HEK293 (cell line): Measurements from ENCODE around the gene FLRT3.

Source experiments
- CTCF ChIA-PET: fragments of 350-600 bp; formaldehyde crosslinking; extraction: SDS; loops from one replicate; lab custom pipeline; 2021; ENCODE audit warnings: antibody characterized with exemption; lab: Yijun Ruan, JAX
- POLR2A ChIA-PET: fragments of 300-600 bp; formaldehyde crosslinking; extraction: SDS; loops from one replicate; lab custom pipeline; 2020; ENCODE audit warnings: antibody characterized with exemption, inconsistent platforms; lab: Yijun Ruan, JAX
- H3K27ac ChIP-seq: fragments of 200-500 bp; sonication (Bioruptor generic); 2 replicates; pipeline ENCODE4 v1.5.1; 2014; ENCODE audit warnings: low read depth, low read length, control low read depth, inconsistent platforms; ENCODE audit errors: extremely low read depth
- H3K36me3 ChIP-seq, 2 experiments: fragments of 200-500 bp in 1 of 2; sonication (Bioruptor generic) in 1 of 2; 1 replicate in 1 of 2; 2 replicates in 1 of 2; pipeline ENCODE4 v1.5.1; 2014 to 2017; ENCODE audit warnings: inconsistent platforms in 2 of 2, low read length in 2 of 2; ENCODE audit not compliant: control insufficient read depth in 2 of 2, insufficient read depth in 1 of 2
- H3K4me1 ChIP-seq: fragments of 200-500 bp; sonication (Bioruptor generic); 2 replicates; pipeline ENCODE4 v1.5.1; 2014; ENCODE audit warnings: mild to moderate bottlenecking, low read length, inconsistent platforms; ENCODE audit not compliant: control insufficient read depth, insufficient read depth
- H3K4me3 ChIP-seq: 2 replicates; pipeline ENCODE4 v1.5.1; 2011; ENCODE audit warnings: low read depth, mild to moderate bottlenecking, control low read depth, low read length, moderate library complexity
- H3K9me3 ChIP-seq: fragments of 200-500 bp; sonication (Bioruptor generic); 2 replicates; pipeline ENCODE4 v1.5.1; 2014; ENCODE audit warnings: low read depth, low read length, inconsistent platforms; ENCODE audit not compliant: control insufficient read depth, insufficient read depth
- KLF7 ChIP-seq: fragments of 450-650 bp; formaldehyde crosslinking; IDR thresholded peaks from 2 replicates; pipeline ENCODE4 v1.5.1; 2016; ENCODE audit warnings: missing biosample characterization, missing genetic modification characterization, borderline replicate concordance
- MZF1 ChIP-seq: fragments of 450-650 bp; formaldehyde crosslinking; IDR thresholded peaks from 2 replicates; pipeline ENCODE4 v1.5.1; 2017; ENCODE audit warnings: missing biosample characterization, missing genetic modification characterization, borderline replicate concordance
- YY2 ChIP-seq: fragments of 450-650 bp; formaldehyde crosslinking; IDR thresholded peaks from 2 replicates; pipeline ENCODE4 v1.5.1; 2016; ENCODE audit warnings: missing biosample characterization, missing genetic modification characterization
- ZBTB17 ChIP-seq: fragments of 450-650 bp; formaldehyde crosslinking; IDR thresholded peaks from 2 replicates; pipeline ENCODE4 v1.5.1; 2016; ENCODE audit warnings: missing biosample characterization, missing genetic modification characterization
- ZNF138 ChIP-seq: fragments of 450-650 bp; formaldehyde crosslinking; IDR thresholded peaks from 2 replicates; pipeline ENCODE4 v1.5.1; 2016; ENCODE audit warnings: missing biosample characterization, missing genetic modification characterization, borderline replicate concordance
- ZNF302 ChIP-seq: fragments of 450-650 bp; formaldehyde crosslinking; IDR thresholded peaks from 2 replicates; pipeline ENCODE4 v1.5.1; 2016; ENCODE audit warnings: missing biosample characterization, missing genetic modification characterization, low read depth
- ZNF426 ChIP-seq: fragments of 450-650 bp; formaldehyde crosslinking; IDR thresholded peaks from 2 replicates; pipeline ENCODE4 v1.5.1; 2017; ENCODE audit warnings: missing biosample characterization, missing genetic modification characterization, mild to moderate bottlenecking, inconsistent platforms, moderate library complexity
- ZNF514 ChIP-seq: fragments of 450-650 bp; formaldehyde crosslinking; IDR thresholded peaks from 2 replicates; pipeline ENCODE4 v1.5.1; 2016; ENCODE audit warnings: missing biosample characterization, missing genetic modification characterization
- ZNF561 ChIP-seq: fragments of 450-650 bp; IDR thresholded peaks from 2 replicates; pipeline ENCODE4 v1.5.1; 2018; ENCODE audit warnings: missing biosample characterization, missing genetic modification characterization, borderline replicate concordance
- ZNF571 ChIP-seq: fragments of 450-650 bp; formaldehyde crosslinking; IDR thresholded peaks from 2 replicates; pipeline ENCODE4 v1.5.0; 2017; ENCODE audit warnings: missing biosample characterization, missing genetic modification characterization
- ZSCAN30 ChIP-seq: fragments of 450-650 bp; IDR thresholded peaks from 2 replicates; pipeline ENCODE4 v1.5.1; 2018; ENCODE audit warnings: missing biosample characterization, mild to moderate bottlenecking, missing genetic modification characterization, moderate library complexity
- TF ChIP-seq, protein P1 (sequence below): fragments of 450-650 bp; formaldehyde crosslinking; IDR thresholded peaks from 2 replicates; pipeline ENCODE4; 2016; ENCODE audit warnings: missing biosample characterization, missing genetic modification characterization
- TF ChIP-seq, protein P2 (sequence below): fragments of 450-650 bp; formaldehyde crosslinking; IDR thresholded peaks from 2 replicates; pipeline ENCODE4 v1.5.1; 2016; ENCODE audit warnings: missing biosample characterization, missing genetic modification characterization, borderline replicate concordance
- TF ChIP-seq, protein P3 (sequence below): fragments of 450-650 bp; formaldehyde crosslinking; IDR thresholded peaks from 2 replicates; pipeline ENCODE4 v1.5.1; 2016; ENCODE audit warnings: missing biosample characterization, missing genetic modification characterization
- TF ChIP-seq, protein P4 (sequence below): fragments of 450-650 bp; formaldehyde crosslinking; IDR thresholded peaks from 2 replicates; pipeline ENCODE4 v1.5.1; 2016; ENCODE audit warnings: missing biosample characterization, missing genetic modification characterization
- TF ChIP-seq, protein P5 (sequence below): fragments of 450-650 bp; formaldehyde crosslinking; IDR thresholded peaks from 2 replicates; pipeline ENCODE4 v1.5.1; 2016; ENCODE audit warnings: missing biosample characterization, missing genetic modification characterization
- TF ChIP-seq, protein P6 (sequence below): sonication (generic); formaldehyde crosslinking; IDR thresholded peaks from 2 replicates; pipeline ENCODE4 v1.8.1; 2022; ENCODE audit warnings: mild to moderate bottlenecking, moderate library complexity, missing genetic modification reagents

FLRT3 gene

DNA sequence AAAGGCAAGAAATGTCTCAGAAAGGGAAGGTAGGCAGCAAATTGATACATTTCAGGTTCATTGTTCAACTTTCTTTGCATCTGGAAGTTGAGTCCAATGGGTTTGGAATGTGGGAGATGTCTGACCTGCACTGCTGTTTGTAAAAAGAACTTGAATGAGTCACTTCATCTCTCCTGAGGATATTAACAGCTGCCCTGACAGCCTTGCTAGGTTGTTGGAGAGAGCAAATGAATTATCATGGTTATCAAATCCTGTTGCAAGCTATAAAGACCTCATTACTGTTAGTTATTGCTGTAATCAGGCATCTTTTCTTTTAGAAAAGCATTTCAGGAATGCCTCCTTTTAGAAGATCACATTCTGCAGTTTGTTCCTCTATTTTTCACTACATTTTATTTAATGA lies 23.0 kb upstream of the FLRT3 start:
- Histone ChIP-seq H3K27ac (no peak overlapping the region), H3K4me1 (no peaks in the 10 kb centered on the region), H3K9me3 (no peaks in the 10 kb centered on the region), H3K36me3 (no peaks in the 10 kb centered on the region), H3K4me3 (no peak overlapping the region)
- ChIA-PET CTCF (no interaction called here), POLR2A (no interaction called here)
- TF ChIP-seq, protein P1, sequence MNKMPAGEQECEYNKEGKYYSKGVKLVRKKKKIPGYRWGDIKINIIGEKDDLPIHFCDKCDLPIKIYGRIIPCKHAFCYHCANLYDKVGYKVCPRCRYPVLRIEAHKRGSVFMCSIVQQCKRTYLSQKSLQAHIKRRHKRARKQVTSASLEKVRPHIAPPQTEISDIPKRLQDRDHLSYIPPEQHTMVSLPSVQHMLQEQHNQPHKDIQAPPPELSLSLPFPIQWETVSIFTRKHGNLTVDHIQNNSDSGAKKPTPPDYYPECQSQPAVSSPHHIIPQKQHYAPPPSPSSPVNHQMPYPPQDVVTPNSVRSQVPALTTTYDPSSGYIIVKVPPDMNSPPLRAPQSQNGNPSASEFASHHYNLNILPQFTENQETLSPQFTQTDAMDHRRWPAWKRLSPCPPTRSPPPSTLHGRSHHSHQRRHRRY (tag by site-specific recombination), result no peak
- TF ChIP-seq MZF1 (tag by site-specific recombination) (no peak), ZBTB17 (no peak), ZNF138 (tag by site-specific recombination) (no peak), KLF7 (tag by site-specific recombination) (no peak), ZNF571 (tag by site-specific recombination) (no peak), ZNF302 (tag by site-specific recombination) (no peak), ZSCAN30 (tag by site-specific recombination) (no peak), YY2 (tag by site-specific recombination) (no peak), ZNF426 (no peak), ZNF514 (tag by site-specific recombination) (no peak), ZNF561 (no peak)
- TF ChIP-seq, protein P2, sequence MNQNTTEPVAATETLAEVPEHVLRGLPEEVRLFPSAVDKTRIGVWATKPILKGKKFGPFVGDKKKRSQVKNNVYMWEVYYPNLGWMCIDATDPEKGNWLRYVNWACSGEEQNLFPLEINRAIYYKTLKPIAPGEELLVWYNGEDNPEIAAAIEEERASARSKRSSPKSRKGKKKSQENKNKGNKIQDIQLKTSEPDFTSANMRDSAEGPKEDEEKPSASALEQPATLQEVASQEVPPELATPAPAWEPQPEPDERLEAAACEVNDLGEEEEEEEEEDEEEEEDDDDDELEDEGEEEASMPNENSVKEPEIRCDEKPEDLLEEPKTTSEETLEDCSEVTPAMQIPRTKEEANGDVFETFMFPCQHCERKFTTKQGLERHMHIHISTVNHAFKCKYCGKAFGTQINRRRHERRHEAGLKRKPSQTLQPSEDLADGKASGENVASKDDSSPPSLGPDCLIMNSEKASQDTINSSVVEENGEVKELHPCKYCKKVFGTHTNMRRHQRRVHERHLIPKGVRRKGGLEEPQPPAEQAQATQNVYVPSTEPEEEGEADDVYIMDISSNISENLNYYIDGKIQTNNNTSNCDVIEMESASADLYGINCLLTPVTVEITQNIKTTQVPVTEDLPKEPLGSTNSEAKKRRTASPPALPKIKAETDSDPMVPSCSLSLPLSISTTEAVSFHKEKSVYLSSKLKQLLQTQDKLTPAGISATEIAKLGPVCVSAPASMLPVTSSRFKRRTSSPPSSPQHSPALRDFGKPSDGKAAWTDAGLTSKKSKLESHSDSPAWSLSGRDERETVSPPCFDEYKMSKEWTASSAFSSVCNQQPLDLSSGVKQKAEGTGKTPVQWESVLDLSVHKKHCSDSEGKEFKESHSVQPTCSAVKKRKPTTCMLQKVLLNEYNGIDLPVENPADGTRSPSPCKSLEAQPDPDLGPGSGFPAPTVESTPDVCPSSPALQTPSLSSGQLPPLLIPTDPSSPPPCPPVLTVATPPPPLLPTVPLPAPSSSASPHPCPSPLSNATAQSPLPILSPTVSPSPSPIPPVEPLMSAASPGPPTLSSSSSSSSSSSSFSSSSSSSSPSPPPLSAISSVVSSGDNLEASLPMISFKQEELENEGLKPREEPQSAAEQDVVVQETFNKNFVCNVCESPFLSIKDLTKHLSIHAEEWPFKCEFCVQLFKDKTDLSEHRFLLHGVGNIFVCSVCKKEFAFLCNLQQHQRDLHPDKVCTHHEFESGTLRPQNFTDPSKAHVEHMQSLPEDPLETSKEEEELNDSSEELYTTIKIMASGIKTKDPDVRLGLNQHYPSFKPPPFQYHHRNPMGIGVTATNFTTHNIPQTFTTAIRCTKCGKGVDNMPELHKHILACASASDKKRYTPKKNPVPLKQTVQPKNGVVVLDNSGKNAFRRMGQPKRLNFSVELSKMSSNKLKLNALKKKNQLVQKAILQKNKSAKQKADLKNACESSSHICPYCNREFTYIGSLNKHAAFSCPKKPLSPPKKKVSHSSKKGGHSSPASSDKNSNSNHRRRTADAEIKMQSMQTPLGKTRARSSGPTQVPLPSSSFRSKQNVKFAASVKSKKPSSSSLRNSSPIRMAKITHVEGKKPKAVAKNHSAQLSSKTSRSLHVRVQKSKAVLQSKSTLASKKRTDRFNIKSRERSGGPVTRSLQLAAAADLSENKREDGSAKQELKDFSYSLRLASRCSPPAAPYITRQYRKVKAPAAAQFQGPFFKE (tag by site-specific recombination), result no peak
- TF ChIP-seq, protein P3, sequence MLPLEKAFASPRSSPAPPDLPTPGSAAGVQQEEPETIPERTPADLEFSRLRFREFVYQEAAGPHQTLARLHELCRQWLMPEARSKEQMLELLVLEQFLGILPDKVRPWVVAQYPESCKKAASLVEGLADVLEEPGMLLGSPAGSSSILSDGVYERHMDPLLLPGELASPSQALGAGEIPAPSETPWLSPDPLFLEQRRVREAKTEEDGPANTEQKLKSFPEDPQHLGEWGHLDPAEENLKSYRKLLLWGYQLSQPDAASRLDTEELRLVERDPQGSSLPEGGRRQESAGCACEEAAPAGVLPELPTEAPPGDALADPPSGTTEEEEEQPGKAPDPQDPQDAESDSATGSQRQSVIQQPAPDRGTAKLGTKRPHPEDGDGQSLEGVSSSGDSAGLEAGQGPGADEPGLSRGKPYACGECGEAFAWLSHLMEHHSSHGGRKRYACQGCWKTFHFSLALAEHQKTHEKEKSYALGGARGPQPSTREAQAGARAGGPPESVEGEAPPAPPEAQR, result no peak
- TF ChIP-seq, protein P4, sequence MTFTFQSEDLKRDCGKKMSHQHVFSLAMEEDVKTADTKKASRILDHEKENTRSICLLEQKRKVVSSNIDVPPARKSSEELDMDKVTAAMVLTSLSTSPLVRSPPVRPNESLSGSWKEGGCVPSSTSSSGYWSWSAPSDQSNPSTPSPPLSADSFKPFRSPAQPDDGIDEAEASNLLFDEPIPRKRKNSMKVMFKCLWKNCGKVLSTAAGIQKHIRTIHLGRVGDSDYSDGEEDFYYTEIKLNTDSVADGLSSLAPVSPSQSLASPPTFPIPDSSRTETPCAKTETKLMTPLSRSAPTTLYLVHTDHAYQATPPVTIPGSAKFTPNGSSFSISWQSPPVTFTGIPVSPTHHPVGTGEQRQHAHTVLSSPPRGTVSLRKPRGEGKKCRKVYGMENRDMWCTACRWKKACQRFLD (tag by site-specific recombination), result no peak
- TF ChIP-seq, protein P5, sequence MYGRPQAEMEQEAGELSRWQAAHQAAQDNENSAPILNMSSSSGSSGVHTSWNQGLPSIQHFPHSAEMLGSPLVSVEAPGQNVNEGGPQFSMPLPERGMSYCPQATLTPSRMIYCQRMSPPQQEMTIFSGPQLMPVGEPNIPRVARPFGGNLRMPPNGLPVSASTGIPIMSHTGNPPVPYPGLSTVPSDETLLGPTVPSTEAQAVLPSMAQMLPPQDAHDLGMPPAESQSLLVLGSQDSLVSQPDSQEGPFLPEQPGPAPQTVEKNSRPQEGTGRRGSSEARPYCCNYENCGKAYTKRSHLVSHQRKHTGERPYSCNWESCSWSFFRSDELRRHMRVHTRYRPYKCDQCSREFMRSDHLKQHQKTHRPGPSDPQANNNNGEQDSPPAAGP (tag by site-specific recombination), result no peak
- TF ChIP-seq, protein P6, sequence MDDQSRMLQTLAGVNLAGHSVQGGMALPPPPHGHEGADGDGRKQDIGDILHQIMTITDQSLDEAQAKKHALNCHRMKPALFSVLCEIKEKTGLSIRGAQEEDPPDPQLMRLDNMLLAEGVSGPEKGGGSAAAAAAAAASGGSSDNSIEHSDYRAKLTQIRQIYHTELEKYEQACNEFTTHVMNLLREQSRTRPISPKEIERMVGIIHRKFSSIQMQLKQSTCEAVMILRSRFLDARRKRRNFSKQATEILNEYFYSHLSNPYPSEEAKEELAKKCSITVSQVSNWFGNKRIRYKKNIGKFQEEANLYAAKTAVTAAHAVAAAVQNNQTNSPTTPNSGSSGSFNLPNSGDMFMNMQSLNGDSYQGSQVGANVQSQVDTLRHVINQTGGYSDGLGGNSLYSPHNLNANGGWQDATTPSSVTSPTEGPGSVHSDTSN (CRISPR knock-in tag), result no peak
